Cardiac fibroblast (primary cell): ENCODE measurements around the gene DNAJC17.

Source experiments
- DNase-seq, 2 donors: peaks; one replicate each; pipeline versions ENCODE4 v3.0.0 to v3.0.0-alpha.2; 2010; ENCODE audit warnings: low read depth in 2 of 2
- H3K4me3 ChIP-seq, 2 donors: replicated peaks in 1 of 2; 1 replicate in 1 of 2; 2 replicates in 1 of 2; pipeline ENCODE4 v1.5.1; 2011; ENCODE audit warnings: low read depth in 2 of 2, low read length in 2 of 2, mild to moderate bottlenecking in 2 of 2, moderate library complexity in 1 of 2
- CTCF ChIP-seq: IDR thresholded peaks from one replicate; pipeline ENCODE4 v1.5.1; 2011; ENCODE audit warnings: low read depth, mild to moderate bottlenecking, low read length, inconsistent platforms

The DNAJC17 gene

GRCh38 chr15:40807028-40807887, at the start of gene DNAJC17, which contains the start of gene ZFYVE19:
Gene DNAJC17 (minus strand): TSS chr15:40807473. CDS start chr15:40807446, 27 bp downstream.
Gene ZFYVE19 (plus strand): TSS chr15:40807089. CDS start chr15:40807590, 501 bp downstream.
- peak within 1 kb of the TSS; percentile 79 to 99 for H3K4me3 ChIP-seq
- peak; percentile 99 for DNase-seq
- TF ChIP-seq CTCF: no peak

- no peak for DNase-seq
- TF ChIP-seq CTCF: no peak
- no peak overlapping the region for H3K4me3 ChIP-seq
Measured at GRCh38 chr15:40856746-40857145, 49.5 kb upstream of the DNAJC17 start.

- no peak for DNase-seq
- no peak for TF ChIP-seq CTCF
- H3K4me3 ChIP-seq: no peak overlapping the region
Measured at GRCh38 chr15:40855706-40856234, 48.5 kb upstream of the DNAJC17 start.

- no peak for TF ChIP-seq CTCF
- no peak overlapping the region for H3K4me3 ChIP-seq
- DNase-seq: no peak
Measured at GRCh38 chr15:40854161-40854560, 46.9 kb upstream of the DNAJC17 start.

GRCh38 chr15:40853241-40853890, 46.1 kb upstream of the DNAJC17 start:
- no peak for TF ChIP-seq CTCF
- DNase-seq: no peak
- no peak overlapping the region for H3K4me3 ChIP-seq

- DNase-seq: no peak
- H3K4me3 ChIP-seq: no peak overlapping the region
- TF ChIP-seq CTCF: no peak
Measured at GRCh38 chr15:40852529-40852928, 45.3 kb upstream of the DNAJC17 start.
